Cardiac muscle cell (in vitro differentiated cells and primary cell): ENCODE data around the gene KCNK7. TPM values are rescaled to one million over a fixed set of nuclear protein-coding genes. Genes with fewer than 3 reads are reported as not detected.

Source experiments
- DNase-seq, 2 donors: peaks; one replicate each; pipeline versions ENCODE4 v3.0.0 to v3.0.0-alpha.2; 2010 to 2017; ENCODE audit warnings: low read depth in 1 of 2, low spot score in 1 of 2
- H3K27ac ChIP-seq: fragments of 200-600 bp; sonication (generic); 2 replicates; pipeline ENCODE4 v1.5.1; 2016
- H3K27me3 ChIP-seq: fragments of 200-600 bp; sonication (generic); 2 replicates; pipeline ENCODE4 v1.6.0; 2016; ENCODE audit warnings: control low read depth
- H3K36me3 ChIP-seq: fragments of 200-600 bp; sonication (generic); 2 replicates; pipeline ENCODE4 v1.5.1; 2016; ENCODE audit warnings: control low read depth
- H3K4me1 ChIP-seq: fragments of 200-600 bp; sonication (generic); 2 replicates; pipeline ENCODE4 v1.8.1; 2017; ENCODE audit warnings: low read depth, mild to moderate bottlenecking, mixed run types
- H3K4me3 ChIP-seq: fragments of 200-600 bp; sonication (generic); 2 replicates; pipeline ENCODE4 v1.5.1; 2016; ENCODE audit warnings: mild to moderate bottlenecking
- H3K9me3 ChIP-seq: fragments of 200-600 bp; sonication (generic); 2 replicates; pipeline ENCODE4 v1.5.1; 2017; ENCODE audit warnings: low read depth, mild to moderate bottlenecking, control low read depth
- polyA plus RNA-seq: library from polyadenylated mRNA; unstranded; fragments of >200 nt; fragmentation: Nextera tagmentation; extraction: Ambion mirVana; gene quantifications from 2 replicates; pipeline ENCODE4 v1.2.1, GENCODE V29; 2016
- total RNA-seq: library from RNA; depleted of rRNA; stranded (reverse); fragments of >200 nt; gene quantifications from 2 replicates; pipeline ENCODE4 v1.2.3, GENCODE V29; 2016
- TF ChIP-seq, protein P1 (sequence below): IDR thresholded peaks from 2 replicates; pipeline ENCODE4 v1.5.1; 2012; ENCODE audit warnings: low read depth, mild to moderate bottlenecking, low read length

Gene KCNK7
- total and polyA plus RNA-seq, 2 experiments from 2014 or later: not detected

DNA sequence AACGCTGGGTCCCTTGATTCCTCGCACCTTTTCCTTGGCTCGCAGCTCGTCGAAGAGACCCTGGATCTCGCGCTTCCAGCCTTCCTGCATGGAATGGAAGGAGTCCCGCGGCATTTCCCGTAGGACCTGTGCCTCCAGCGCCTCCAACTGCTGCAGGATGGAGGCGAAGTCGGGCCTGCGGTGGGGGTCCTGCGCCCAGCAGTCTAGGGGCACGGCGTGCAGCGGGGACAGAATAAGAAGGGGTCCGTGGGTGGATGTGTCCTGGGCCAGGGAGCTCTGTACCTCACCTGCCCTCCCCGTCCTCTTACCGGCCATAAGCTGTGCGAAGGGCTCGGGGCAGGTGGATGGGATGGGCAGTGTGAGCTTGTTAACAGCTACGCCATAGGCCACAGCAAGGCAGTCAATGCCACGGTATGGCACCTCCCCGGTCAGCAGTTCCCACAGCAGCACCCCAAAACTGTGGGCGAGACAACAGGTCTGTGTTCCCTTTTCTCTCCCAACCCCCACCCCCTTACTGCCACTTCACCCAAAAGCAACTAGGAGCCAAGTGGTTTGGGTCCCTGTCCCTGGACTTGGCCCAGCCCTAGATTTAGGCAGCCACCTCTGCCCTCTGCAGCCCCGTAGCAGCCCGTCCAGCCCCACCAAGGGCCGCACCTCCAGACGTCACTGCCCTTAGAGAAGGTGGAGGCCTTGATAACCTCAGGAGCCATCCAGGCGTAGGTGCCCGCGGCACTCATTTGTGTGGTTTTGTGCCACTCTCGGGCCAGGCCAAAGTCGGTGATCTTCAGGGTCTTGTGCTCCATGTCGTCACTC, 12.2 kb upstream of the KCNK7 start:
- peak overlapping the region; percentile 44 for H3K27ac ChIP-seq
- H3K27me3 ChIP-seq: no peaks in the 10 kb centered on the region
- no peaks in the 10 kb centered on the region for H3K9me3 ChIP-seq
- peaks cover 8% of the 10 kb centered on the region for H3K36me3 ChIP-seq
- peak overlapping the region; percentile 8 for H3K4me3 ChIP-seq
- no peak for DNase-seq
- TF ChIP-seq, protein P1, sequence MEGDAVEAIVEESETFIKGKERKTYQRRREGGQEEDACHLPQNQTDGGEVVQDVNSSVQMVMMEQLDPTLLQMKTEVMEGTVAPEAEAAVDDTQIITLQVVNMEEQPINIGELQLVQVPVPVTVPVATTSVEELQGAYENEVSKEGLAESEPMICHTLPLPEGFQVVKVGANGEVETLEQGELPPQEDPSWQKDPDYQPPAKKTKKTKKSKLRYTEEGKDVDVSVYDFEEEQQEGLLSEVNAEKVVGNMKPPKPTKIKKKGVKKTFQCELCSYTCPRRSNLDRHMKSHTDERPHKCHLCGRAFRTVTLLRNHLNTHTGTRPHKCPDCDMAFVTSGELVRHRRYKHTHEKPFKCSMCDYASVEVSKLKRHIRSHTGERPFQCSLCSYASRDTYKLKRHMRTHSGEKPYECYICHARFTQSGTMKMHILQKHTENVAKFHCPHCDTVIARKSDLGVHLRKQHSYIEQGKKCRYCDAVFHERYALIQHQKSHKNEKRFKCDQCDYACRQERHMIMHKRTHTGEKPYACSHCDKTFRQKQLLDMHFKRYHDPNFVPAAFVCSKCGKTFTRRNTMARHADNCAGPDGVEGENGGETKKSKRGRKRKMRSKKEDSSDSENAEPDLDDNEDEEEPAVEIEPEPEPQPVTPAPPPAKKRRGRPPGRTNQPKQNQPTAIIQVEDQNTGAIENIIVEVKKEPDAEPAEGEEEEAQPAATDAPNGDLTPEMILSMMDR: no peak
- H3K4me1 ChIP-seq: peaks cover 4% of the 10 kb centered on the region

DNA sequence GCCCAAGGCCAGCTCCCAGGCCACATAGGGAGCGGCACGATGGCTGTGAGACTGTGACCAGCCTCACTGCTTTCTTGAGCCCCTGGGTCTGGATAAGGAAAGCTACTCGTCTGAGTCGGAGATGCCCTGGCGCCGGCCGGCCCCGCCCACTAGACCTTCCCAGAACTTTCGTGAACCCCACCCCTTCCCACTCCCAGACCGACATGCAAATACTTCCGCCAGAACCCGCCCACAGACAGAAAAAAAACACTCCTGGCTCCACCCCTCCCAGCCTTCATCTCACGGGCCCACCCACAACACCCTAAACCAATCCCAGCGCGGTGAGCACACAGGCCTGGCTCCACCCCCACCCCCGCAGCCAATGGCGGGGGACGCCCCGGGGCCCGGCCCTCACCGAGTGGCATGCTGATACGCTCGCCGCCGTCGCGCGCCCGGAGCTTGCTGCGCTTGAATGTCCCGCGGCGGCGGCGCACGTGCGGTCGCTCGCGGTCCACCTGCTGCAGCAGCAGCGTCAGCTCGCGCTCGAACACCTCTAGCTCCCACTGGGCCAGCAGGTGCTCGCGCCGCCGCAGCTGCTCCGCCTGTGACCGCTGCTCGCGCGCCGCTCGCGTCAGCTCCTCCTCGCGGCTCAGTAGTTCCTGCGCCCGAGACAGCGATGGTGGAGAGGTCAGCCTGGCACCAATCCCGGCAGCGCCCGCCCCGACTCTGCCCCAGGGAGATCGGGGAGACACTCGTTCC, 11.4 kb upstream of the KCNK7 start:
- H3K27ac ChIP-seq: peak overlapping the region; percentile 44
- peak overlapping the region; percentile 8 for H3K4me3 ChIP-seq
- TF ChIP-seq, protein P1: no peak
- peaks cover 8% of the 10 kb centered on the region for H3K36me3 ChIP-seq
- peaks cover 4% of the 10 kb centered on the region for H3K4me1 ChIP-seq
- no peaks in the 10 kb centered on the region for H3K27me3 ChIP-seq
- peak; percentile 99 for DNase-seq
- no peaks in the 10 kb centered on the region for H3K9me3 ChIP-seq

DNA sequence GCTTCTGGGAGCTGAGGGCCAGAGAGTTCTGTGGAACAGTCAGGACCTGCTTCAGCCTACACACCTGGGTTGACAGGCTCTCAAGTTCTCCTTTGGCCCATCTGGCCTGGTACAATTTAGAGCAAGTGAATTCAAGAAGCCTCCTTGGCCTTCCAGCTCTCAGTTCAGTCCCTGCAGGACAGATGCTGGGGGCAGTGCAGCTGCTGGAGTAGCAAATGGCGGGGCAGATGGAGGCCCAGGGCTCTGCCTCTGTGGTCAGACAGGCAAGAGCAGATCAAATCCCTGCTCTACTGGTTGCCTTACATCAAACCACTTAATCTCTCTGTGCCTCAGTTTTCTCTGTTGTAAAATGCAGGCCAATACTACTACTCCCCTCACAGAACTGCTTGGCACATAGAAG, 8.7 kb upstream of the KCNK7 start:
- H3K27ac ChIP-seq: no peak overlapping the region
- peaks cover 8% of the 10 kb centered on the region for H3K36me3 ChIP-seq
- peaks cover 4% of the 10 kb centered on the region for H3K4me1 ChIP-seq
- no peaks in the 10 kb centered on the region for H3K9me3 ChIP-seq
- TF ChIP-seq, protein P1: no peak
- DNase-seq: no peak
- no peak overlapping the region for H3K4me3 ChIP-seq
- no peaks in the 10 kb centered on the region for H3K27me3 ChIP-seq

DNA sequence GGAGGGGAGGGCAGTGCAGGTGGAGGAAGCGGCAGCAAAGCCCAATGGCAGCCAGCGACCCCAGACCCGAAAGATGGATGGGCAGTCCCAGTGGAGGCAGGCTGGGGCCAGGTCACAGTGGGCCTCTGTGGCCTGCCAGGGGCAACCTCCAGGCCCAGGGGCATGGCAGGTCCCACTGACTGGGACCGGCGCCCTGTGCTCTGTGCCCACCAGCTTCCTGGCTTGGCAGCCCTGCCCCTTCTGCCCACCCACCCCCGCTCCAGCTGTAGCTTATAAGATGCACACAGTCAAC, 4.3 kb upstream of the KCNK7 start:
- H3K27me3 ChIP-seq: no peaks in the 10 kb centered on the region
- H3K36me3 ChIP-seq: peaks cover 5% of the 10 kb centered on the region
- no peak overlapping the region for H3K27ac ChIP-seq
- no peaks in the 10 kb centered on the region for H3K4me1 ChIP-seq
- TF ChIP-seq, protein P1: no peak
- no peak for DNase-seq
- H3K9me3 ChIP-seq: no peaks in the 10 kb centered on the region
- H3K4me3 ChIP-seq: no peak overlapping the region

DNA sequence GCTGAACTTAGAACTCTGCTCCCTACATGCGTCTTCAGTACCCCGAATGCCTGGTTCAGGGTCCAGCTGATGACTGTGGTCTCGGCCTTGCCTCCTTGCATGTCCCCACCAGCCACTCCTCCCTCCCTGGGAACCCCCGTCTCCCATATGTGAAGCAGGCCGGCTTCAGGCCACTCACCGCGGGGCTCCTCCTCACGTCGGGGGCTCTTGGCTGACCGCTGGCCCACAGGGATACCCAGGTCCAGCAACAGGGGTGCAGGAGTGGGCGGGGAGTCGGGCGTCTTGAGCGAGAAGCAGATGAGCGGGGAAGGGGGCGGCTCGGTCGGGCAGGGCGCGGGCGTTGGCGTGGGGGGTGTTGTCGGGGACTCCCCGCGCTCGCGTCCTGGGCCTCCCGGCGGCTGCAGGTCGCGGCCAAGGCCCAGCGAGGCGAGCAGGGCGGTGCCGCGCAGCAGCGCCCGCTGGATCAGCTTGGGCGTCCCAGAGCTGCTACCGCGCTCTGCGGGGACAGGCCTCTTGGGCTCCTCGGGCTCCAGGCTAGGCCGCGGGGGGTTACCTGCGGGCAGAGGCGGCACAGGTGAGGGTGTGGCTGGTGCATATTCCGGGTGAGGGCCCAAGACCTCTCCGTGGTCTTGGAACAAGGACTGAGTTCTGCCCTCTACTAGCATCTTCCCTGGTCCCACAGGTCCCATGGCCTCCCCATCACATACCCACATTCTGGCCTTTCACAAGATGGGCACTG, 3.8 kb upstream of the KCNK7 start:
- Histone ChIP-seq H3K4me3 (no peak overlapping the region), H3K27me3 (no peaks in the 10 kb centered on the region), H3K36me3 (peaks cover 4% of the 10 kb centered on the region), H3K9me3 (no peaks in the 10 kb centered on the region), H3K27ac (no peak overlapping the region), H3K4me1 (no peaks in the 10 kb centered on the region)
- TF ChIP-seq, protein P1: no peak
- DNase-seq: no peak
